NB4 (cell line): Measurements from ENCODE around the gene CLEC17A.

Experiments used
- DNase-seq: peaks from one replicate; pipeline ENCODE4 v3.0.0; 2010; ENCODE audit warnings: low read depth
- H3K4me3 ChIP-seq: one replicate; pipeline ENCODE4 v1.5.1; 2011; ENCODE audit warnings: mild to moderate bottlenecking, low read depth, low read length, moderate library complexity
- CTCF ChIP-seq: IDR thresholded peaks from one replicate; pipeline ENCODE4 v1.5.1; 2012; ENCODE audit warnings: low read depth, low read length
- MAX ChIP-seq: IDR thresholded peaks from 2 replicates; pipeline ENCODE4 v1.6.1; 2011; ENCODE audit warnings: low read depth, low read length
- MYC ChIP-seq: IDR thresholded peaks from 2 replicates; pipeline ENCODE4 v1.6.1; 2011; ENCODE audit warnings: low read depth, low read length
- POLR2A ChIP-seq: IDR thresholded peaks from 2 replicates; pipeline ENCODE4 v1.6.1; 2011; ENCODE audit warnings: mild to moderate bottlenecking; ENCODE audit not compliant: insufficient read length; ENCODE audit errors: extremely low read depth

The CLEC17A gene

GRCh38 chr19:14659874-14660489 lies 77.1 kb downstream of the CLEC17A start:
- no peak for DNase-seq
- H3K4me3 ChIP-seq = no peak overlapping the region
- TF ChIP-seq MYC (no peak), CTCF (no peak), MAX (no peak), POLR2A (no peak)

- peak; percentile 79 for DNase-seq
- H3K4me3 ChIP-seq = no peak overlapping the region
- TF ChIP-seq MYC (no peak), POLR2A (no peak), CTCF (no peak), MAX (no peak)
Observed at GRCh38 chr19:14661372-14661924, 78.6 kb downstream of the CLEC17A start.
